ENCODE measurements around the gene RAB36.

The RAB36 gene

GRCh38 chr22:23108249-23109078, 36.8 kb upstream of the RAB36 start:
- no peak for DNase-seq

DNA sequence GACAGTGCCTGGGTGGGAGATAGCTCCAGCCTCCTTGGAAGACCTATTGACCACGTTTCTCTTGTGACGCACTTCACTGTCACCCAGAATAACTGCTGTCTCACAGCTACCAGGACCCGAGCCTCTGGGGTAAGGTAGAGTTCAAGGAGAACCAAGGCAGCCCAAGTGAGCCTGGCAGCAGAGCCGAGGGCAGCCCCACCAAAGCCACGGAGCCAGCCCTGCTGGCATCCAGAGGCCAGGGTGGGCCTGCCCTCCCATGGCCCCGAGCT, 36.3 kb upstream of the RAB36 start:
- no peak for DNase-seq

DNA sequence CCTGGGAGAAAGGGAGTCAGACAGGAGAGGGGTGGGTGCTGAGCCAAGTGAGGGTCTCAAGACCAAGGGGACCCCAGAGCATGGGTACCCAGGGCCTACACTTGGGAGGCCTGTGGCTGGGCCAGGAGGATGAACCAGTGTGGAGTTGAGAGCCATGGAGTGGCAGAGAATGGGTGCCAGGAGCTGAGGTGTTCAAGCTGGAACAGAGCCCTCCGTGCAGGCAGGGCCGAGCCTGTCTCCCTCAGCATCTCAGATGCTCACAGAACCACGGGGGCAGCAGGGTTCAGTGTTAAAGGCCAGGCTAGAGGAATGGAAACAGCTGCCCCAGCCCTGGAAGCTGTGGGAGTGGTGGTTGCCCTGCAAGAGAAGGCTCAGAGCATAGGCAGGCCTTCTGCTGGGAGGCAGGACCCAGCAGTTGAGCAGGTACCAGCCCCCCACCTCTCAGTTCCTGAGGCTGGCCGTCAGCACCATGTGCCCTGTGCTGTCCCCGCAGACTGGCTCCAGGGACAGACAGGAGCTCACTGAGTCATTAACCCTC, 35.8 kb upstream of the RAB36 start:
- DNase-seq, result no peak

- DNase-seq, result no peak
These were observed 34.9 kb upstream of the RAB36 start for GRCh38 chr22:23110190-23110921.

- no peak for DNase-seq
These were observed 34.3 kb upstream of the RAB36 start for GRCh38 chr22:23110922-23111527.

DNA sequence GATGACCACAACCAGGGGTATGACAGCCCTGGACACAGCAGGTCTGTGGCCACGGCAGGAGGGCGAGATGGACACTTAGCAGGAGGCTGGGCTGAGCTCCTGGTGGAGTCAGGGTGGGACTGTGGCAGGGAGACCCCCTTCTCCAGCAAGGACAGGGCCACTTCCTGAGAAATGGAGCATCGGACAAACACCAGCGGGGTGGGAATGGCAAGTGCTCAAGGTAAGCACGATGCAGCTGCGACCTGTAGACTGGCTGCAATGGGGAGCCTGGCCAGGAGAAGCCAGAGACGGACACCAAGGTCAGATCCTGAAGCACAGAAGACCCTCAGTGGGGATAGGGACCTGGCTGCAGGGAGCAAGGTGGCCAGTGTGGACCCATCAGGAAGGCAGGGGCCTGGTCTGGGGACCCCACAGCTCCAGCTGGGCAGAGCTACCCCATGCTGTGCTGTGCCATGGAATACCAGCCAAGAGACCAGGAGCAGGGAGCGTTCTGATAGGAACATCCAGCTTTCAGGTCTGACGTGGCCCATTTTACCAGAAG, 32.7 kb upstream of the RAB36 start:
- no peak for DNase-seq

DNA sequence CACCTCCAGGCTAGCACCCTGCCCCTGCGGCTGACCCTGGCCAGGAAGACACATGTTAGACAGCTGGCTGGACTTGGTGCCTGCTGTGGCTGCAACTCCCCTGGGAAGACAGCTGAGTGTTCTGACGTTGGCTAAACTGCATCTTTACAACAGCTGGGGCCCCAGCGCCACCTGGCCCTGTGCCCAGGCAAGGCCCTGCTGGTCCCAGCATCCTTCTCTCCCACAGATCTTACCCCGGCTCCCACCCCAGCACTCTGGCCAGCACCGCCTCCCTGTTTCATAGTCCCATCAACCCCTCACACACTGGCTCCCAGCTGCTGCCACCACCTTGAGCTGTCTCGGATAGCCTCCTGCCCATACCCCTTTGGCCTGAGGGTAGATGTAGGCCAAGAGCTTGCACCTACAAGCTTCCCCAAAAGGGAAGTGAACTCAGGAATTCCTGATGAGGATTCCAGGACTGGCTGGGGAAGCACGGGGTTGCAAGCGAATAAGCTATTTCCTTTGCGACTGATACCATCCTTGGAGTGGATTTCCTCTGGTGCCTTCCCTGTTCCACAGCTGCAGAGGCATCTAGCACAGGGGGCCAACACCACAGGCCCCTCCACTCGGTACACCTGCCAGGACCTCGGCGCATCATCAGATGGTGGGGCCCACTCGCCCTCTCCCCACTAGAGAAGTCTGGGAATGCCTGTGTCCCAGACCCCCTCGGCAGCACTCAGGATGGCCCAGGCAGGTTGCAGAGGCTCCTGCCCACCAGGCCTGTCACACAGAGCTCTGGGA, 32.0 kb upstream of the RAB36 start:
- no peak for DNase-seq

DNA sequence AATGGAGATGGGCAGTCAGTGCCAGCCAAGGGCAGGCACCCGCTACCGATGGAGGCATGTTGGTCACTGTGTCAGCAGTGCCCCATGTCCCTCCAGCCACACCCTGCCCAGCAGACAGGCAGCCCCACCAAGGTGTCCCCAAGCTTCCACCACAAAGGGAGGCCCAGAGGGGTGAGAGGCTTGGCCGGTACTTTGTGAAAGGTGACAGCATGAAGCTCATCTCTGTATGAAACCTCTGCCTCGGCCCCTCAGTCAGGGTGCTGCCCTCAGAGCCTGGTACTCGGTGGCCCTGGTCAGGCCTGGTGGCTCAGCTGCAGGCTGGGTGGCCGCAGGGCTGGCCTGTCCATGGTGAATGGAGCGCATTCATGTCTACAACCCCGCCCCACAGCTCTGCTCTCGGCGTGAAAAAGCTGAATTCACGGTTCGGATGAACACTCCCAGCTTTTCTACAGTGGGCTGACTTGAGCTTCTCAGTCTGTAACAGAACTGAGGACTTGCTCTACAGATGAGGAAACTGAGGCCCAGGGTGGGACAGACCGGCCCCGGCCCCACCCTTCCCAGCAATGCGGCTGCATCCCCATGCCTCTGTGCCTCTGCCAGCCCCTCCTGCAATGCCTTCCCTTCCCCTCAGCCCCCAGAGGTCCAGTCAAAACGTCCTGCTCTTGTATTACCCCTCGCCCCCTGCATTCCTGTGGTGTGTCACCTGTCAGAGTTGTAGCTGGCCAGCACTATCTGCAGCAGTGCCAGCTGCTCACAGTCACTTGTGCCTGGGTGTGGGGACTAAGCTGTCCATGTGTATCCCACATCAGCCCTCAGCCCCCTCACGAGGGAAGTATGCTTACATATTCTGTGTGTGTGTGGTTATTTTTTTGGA, 31.2 kb upstream of the RAB36 start:
- DNase-seq, result no peak

DNA sequence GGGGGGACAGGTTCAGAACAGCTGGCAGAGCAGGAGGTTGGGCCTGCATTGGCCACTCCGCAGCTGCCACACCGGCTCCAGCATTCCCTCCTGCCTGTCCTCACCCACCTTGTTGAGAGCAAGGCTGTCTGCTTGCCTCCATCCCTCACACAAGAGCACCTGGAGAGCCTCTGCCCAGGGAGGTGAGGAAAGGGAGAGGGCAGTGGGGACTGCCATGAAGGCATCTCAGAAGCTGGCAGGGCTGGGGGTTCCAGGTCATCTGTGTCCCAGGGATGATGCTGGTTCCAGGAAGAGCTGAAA, 30.6 kb upstream of the RAB36 start:
- DNase-seq, result no peak

- no peak for DNase-seq
These were observed 29.9 kb upstream of the RAB36 start for GRCh38 chr22:23115369-23115768.

GRCh38 chr22:23115825-23116494, 29.3 kb upstream of the RAB36 start:
- no peak for DNase-seq

GRCh38 chr22:23116506-23117263, 28.6 kb upstream of the RAB36 start:
- no peak for DNase-seq

GRCh38 chr22:23117275-23117674, 28.0 kb upstream of the RAB36 start:
- DNase-seq, result no peak

GRCh38 chr22:23117891-23118646, 27.2 kb upstream of the RAB36 start:
- DNase-seq, result no peak

GRCh38 chr22:23118647-23119493, 26.4 kb upstream of the RAB36 start:
- no peak for DNase-seq

DNA sequence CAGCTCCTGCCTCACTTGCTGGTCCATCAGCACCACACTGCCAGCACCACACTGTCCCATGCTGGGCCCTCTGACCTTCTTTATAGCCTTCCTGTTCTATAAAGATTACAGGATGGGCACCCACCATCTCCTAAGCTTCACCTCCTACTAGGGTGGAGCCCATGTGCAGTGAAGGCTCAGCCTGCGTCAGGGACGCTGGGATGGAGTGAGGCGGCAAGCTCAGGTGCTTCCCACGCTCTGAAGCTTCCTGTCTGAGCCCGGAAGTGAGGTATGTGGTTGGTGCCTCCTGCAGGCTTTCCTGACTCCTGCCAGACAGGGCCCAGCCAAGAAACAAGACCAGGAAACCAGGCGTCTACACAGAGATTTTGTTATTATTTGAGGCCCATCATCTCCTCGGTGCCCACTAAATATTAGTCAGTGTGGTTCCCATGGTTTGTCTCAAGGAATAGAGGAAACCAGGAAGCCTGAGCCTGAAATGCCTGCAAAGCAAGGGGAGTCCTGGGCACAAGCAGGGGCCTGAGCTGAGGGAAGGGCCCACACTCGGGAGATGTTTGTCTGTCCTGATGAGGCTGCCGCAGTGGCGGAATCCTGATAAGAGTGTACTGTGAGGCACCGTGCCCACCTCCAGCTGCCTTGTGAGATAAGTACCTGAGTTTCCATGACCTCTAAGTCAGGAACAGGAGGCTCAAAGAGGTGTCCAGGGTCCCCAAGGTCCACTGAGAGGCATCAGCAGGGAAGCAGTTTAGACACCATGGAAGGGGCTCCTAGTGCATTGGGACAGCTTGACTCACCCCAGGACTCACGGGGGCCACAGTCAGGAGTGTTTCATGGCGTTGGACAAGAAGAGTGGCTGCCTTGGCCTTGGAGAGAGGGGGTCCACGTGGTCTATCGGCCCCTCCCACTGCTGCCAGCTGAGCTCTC, 25.5 kb upstream of the RAB36 start:
- DNase-seq, result no peak

DNA sequence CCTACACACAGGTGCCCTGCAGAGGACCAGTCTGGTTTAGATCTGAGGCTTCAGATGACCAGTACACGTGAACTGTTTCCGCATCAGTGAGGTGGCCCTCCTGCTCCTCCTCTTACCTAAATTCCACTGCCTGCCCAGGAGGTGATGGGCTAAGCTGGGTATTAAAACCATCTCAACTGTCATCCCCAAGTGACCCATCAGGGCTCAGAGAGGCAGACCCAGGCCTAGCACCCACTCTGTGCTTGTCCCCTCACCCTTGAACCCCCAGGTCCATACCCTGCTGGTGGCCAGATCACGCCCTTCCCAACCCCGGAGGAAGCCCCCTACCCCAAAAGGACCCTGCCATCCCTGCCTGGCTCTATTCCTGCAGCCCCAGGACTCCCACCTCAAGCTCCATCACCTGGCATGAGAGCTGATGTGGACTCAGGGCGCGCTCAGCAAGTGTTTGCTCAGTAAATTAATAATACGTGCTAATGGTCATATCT, 24.8 kb upstream of the RAB36 start:
- no peak for DNase-seq

DNA sequence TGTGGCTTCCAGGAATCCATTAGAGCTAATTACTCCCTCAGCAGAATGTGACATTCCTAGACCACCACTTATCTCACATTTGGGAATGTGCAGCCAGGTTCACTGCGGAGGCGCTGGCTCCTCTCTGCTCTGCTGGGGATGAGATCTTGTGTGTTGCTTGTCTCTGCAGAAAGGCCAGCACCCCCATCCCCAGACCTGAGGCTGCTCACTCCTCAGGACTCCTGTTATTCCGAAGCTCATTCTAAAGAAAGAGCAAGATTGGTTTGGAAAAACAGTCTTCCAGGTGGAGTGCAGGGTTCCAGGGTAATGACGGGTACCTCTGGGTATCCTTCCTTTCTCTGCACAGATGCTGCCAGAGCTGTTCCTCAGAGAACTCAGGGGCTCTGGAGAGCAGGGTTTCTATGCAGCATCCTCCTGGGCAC, 24.3 kb upstream of the RAB36 start:
- no peak for DNase-seq

Measured in cerebellar nuclear complex (tissue), 1 donor.